Nucleus accumbens (tissue), 56 donors: ENCODE data around the gene ITGB2.
"Not testable (repeated sequence)": the region's sequence is repeated elsewhere in the genome, so short reads cannot be mapped to it uniquely, and the experiment has no call there.

Experiments
- DNase-seq, 56 donors: peaks; one replicate each; lab custom pipeline; 2025; lab: John Stamatoyannopoulos, UW

ITGB2 gene

DNA sequence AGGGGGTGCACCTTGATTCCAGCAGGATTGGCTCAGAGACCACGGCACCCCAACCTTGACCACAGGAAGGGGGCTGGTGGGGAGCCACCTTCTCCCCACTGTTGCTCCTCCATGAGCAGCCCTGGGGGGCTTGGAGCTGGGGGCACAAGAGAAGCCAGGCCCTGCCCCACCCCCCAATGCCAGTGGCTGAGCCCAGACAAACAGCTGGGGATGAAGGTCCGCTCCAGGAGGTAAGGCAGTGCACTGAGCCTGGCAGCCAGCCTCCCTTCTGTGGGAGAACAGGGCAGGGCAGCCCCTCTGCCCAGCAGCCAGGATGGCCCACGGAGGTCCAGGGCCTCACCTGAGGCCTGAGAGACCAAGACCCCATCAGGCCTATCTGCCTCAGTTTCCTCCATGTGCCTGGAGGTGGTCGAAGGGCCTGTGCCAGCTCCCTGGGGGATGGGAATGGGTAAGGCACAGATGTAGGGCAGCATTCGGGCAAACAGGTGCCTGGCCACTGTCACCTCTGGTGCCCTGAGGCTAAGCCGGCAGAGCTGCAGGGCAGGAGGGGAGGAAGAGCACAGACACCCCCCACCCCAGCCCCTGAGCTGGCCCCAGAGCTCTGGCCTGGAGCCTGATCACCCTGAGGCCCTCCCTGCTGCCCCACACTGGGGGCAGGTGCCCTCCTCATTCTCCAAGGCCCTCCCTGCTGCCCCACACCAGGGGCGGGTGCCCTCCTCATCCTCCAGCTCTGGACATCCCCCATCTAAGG lies 7.1 kb downstream of the ITGB2 start:
- DNase-seq: no peak

GRCh38 chr21:44912506-44913412 lies 7.9 kb downstream of the ITGB2 start:
- not testable (repeated sequence) for DNase-seq

DNA sequence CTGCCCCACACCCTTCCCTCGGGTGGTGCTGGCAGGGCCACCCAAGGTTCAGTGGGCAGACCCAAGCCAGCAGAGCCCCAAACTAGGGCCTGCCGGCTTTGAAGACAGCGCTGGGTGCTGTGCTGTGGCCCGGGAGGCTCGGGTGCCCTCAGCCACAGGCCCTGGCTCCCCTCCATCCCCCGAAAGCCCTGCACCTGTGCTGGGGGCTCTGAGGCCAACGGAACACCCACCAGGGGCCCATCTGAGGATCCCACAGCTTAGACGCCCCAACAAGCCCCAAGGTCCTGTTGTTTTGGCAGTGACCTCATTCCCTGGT lies 8.6 kb downstream of the ITGB2 start:
- no peak for DNase-seq

- DNase-seq: peak in 47 of 56 donors; percentile 18 to 82 (median 45)
These were observed 9.1 kb downstream of the ITGB2 start for GRCh38 chr21:44911384-44912157.

- no peak for DNase-seq
These were observed 9.7 kb downstream of the ITGB2 start for GRCh38 chr21:44911068-44911383.

- no peak for DNase-seq
These were observed 10.3 kb downstream of the ITGB2 start for GRCh38 chr21:44910229-44911067.

- no peak for DNase-seq
These were observed 11.0 kb downstream of the ITGB2 start for GRCh38 chr21:44909719-44910118.

DNA sequence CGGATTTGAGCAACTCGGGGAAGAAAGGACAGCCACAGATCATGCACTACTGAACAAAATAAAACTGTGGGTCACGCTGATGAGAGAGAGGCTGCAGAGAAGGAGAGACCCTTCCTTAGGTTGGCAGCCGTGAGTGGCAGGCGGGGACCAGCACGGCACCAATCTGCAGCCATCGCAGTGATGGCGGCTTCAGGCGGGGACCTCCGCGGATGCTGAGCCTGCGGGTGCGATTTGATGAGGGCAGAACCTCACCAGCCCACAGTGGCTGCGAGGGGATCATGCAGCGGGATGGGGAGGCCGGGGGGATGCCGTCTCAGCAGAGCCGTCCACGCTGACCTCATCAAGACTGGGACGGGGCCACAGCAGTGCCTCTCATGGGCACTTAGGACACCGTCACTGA lies 11.8 kb downstream of the ITGB2 start:
- DNase-seq: no peak

DNA sequence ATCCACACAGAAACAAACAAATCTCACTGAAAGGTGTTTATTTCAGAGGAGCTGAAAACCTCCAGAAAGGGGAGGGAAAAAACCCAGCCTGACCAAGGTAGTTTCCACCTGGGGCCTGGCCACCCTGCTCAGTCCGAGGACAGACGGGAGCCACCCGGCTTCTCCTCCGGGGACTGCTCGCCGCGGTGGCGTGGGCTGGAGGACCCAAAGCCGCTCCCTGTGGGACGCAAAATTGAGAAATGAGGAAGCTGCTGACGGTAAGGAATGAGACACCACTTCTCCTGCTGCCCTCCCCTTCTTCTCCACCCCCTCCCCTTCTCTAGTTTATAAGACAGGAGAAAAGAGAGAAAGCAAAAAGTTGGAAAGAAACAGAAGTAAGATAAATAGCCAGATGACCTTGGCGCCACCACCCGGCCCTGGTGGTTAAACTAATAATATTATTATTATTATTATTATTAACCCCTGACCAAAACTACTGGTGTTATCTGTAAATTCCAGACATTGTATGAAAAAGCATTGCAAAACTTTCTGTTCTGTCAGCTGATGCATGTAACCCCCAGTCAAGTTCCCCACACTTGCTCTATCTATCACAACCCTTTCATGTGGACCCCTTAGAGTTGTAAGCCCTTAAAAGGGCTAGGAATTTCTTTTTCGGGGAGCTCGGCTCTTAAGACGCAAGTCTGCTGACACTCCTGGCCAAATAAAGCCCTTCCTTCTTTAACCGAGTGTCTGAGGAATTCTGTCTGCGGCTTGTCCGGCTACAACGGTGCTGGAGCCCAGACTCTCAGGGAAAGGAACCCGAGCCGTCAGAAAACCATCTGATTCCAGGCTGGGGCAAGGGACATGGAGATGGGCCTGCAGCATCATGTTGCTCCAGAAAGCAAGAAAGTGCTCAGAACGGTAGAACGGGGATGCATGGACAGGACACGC lies 12.5 kb downstream of the ITGB2 start:
- DNase-seq: no peak

DNA sequence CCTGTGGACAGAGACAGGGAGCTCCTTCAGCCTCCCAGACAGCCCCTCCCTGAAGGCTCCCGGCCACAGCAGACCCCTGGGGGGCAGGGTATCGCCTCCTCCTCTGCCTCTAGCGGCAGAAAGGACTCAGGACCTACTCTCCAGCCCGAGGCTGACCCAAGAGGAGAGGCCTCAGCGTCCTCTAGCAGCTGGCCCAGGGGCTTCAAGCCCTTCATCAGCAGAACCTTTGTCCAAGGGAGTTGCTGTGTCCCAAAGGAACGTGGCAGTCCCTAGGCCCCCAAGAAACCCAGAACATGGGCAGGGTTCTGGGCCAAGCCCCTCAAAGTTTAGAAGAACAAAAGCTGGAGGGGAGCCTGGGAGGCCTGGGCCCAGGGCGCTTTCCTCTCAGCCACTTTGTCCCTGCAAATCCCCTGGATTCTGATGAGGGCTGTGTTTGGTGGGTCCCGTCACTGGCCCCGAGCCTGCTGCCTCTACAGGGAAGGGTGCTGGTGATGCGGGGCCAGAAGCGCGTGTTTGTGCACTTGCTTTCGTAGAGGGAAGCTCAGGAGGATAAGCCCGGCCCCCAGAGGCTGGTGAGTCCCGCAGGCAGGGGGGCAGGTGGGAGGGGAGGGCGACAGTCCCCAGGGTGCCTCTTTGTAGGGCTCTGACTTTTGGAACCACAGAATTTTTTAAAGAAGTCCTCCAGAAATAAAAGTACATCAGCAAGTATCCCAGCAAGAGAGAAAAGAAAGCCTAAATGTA lies 13.3 kb downstream of the ITGB2 start:
- DNase-seq: no peak

DNA sequence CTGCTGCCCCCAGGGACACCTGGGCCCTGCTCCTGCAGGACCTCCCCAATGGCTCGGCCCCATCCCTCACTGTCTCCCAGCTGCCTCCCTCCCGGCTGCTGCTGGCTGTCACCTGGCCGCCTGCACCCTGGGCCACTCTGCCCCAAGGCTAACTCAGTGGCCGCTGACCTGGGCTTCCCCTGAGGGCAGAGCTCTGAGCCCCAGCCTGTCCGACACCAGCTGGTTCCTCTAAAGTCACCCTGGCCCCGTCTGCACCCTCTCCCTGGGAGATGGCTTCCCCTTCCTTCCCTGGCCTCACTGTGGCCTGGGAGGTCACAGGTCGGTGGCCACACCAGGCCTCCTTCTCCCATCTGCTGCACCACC lies 15.0 kb downstream of the ITGB2 start:
- no peak for DNase-seq

DNA sequence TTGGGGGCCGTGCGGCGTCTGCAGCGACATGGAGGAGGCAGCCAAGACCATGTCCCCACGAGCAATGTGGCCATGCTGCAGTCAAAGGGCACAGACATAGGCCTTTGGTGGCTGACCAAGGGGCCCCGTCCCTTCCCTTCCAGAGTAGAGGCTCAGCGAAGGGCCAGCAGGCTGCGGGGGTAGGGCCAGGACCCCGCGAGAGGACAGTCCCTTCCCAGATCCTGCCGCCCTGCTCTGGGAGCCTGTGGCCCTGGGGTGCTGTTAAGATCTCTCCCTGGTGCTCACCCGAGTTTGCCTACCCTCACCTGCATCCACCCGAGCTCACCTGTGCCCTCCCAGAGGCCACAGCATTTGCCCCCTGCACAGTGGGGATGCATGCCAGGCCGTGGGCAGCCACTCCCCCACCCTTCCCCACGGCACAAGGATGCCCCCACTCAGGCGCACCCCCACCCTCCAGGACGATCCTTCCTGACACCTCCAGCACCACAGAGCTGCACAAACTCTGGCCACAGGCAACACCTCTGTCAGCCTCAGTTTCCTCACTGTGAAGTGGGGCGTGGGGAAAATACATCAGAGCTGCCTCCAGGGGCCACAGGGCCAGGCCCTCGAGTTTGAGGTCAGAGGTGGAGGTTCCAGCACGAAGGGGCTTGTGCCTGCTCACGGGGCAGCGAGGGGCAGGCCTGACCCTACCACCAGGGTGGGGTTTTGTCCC lies 15.5 kb downstream of the ITGB2 start:
- no peak for DNase-seq

DNA sequence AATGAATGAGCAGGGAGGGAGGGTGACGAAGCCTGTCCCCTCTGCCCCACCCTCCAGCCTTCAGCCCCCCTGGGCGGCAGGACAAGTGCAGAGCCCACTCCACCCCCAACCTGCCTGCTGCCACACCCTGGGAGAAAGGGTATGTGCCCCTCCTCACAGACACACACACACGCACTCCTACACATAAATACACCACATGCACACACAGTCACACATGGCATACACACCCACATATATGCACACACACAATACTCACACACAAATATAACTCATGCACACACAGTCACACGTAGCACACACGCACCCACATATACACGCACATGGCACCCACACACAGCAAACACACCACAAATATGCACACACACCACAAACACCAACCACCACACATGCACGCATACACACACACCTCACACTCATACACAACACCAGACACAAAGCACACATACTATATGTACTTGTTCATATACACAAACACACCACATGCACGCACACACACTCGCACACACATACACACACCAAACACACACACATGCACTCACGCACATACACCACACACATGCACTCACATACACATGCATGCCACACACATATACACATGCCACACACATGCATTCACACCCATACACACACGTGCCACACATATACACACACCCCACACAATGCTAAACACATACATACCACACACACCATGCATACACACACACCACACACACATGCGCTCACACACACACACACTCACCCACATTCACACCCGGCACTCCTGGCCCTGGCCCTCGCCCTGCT lies 16.4 kb downstream of the ITGB2 start:
- DNase-seq: no peak

DNA sequence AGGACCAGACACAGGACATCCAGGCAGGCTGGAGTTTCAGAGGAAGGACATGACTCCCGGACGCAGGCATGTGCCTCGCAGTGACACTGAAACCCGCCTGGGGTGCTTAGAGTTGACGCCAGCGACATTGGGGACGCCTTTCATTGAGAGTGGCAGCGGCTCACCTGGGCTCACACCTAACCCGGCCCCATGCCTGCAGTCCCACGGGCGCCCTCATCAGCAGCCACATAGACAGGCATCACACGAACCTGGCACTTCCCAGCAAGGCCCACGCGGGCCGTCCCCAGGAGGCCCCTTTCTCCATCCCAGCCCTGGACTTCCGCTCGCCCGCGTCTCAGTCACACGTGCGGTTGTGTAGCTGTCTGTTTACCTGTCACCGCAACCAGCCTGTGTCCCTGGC lies 17.0 kb downstream of the ITGB2 start:
- no peak for DNase-seq

- DNase-seq: no peak
These were observed 17.5 kb downstream of the ITGB2 start for GRCh38 chr21:44903050-44903685.

- DNase-seq: no peak
These were observed 18.2 kb downstream of the ITGB2 start for GRCh38 chr21:44902268-44903049.
